Panc1 (cell line): Measurements from ENCODE around the gene CDK5RAP2. TPM values are rescaled to one million over a fixed set of nuclear protein-coding genes. Genes with fewer than 3 reads are reported as not detected.

Experiments used
- ATAC-seq: fragments of 200-7000 bp; cut with Tn5 transposase; 2 replicates; pipeline ENCODE4 v1.9.1; 2020; ENCODE audit warnings: mild to moderate bottlenecking, moderate library complexity
- BruUV-seq: library from RNA; stranded (reverse); fragments of 400-500 nt; replicated peaks from 2 replicates; lab custom pipeline; 2021; lab: Mats Ljungman, UMichigan
- CTCF ChIA-PET: fragments of 300-600 bp; sonication (Branson Sonifier 250); formaldehyde crosslinking; loops from one replicate; lab custom pipeline; 2022; ENCODE audit warnings: antibody characterized with exemption; lab: Charles Lee
- POLR2A ChIA-PET: fragments of 300-600 bp; sonication (Branson Sonifier 250); formaldehyde crosslinking; loops from one replicate; lab custom pipeline; 2022; ENCODE audit warnings: antibody characterized with exemption; lab: Charles Lee
- DNase-seq: peaks from one replicate; pipeline ENCODE4 v3.0.0-alpha.2; 2010; ENCODE audit warnings: low read depth, low spot score
- H3K27ac ChIP-seq: 2 replicates; pipeline ENCODE4 v1.5.1; 2011; ENCODE audit warnings: mild to moderate bottlenecking, low read length, inconsistent platforms
- H3K27me3 ChIP-seq: fragments of 200-500 bp; sonication (Bioruptor generic); 2 replicates; pipeline ENCODE4 v1.6.0; 2014; ENCODE audit warnings: low read length, inconsistent platforms; ENCODE audit not compliant: control insufficient read depth, insufficient read depth
- H3K36me3 ChIP-seq: fragments of 200-500 bp; sonication (Bioruptor generic); 2 replicates; pipeline ENCODE4 v1.5.1; 2014; ENCODE audit warnings: inconsistent platforms, mild to moderate bottlenecking, low read length, moderate library complexity; ENCODE audit not compliant: control insufficient read depth, insufficient read depth
- H3K4me1 ChIP-seq: 2 replicates; pipeline ENCODE4 v1.5.1; 2011; ENCODE audit warnings: inconsistent platforms, mild to moderate bottlenecking, low read length, moderate library complexity; ENCODE audit not compliant: control insufficient read depth, insufficient read depth
- H3K4me3 ChIP-seq, 2 experiments: 2 replicates each; pipeline ENCODE4 v1.5.1; 2011 to 2012; ENCODE audit warnings: low read depth in 2 of 2, low read length in 2 of 2, mild to moderate bottlenecking in 2 of 2, inconsistent platforms in 1 of 2, moderate library complexity in 1 of 2
- H3K9me3 ChIP-seq: fragments of 200-500 bp; sonication (Bioruptor generic); 2 replicates; pipeline ENCODE4 v1.5.1; 2014; ENCODE audit warnings: low read depth, mild to moderate bottlenecking, inconsistent platforms, low read length, moderate library complexity; ENCODE audit not compliant: control insufficient read depth, insufficient read depth
- POLR2AphosphoS5 ChIP-seq: IDR thresholded peaks from 2 replicates; pipeline ENCODE4 v1.6.1; 2012; ENCODE audit warnings: mild to moderate bottlenecking, low read depth, low read length, moderate library complexity
- SIN3A ChIP-seq: IDR thresholded peaks from 2 replicates; pipeline ENCODE4 v1.6.1; 2012; ENCODE audit warnings: low read depth, mild to moderate bottlenecking, low read length, moderate library complexity, borderline replicate concordance; ENCODE audit not compliant: insufficient read depth
- TCF7L2 ChIP-seq: IDR thresholded peaks from 2 replicates; pipeline ENCODE4 v1.6.1; 2011; ENCODE audit warnings: mild to moderate bottlenecking, low read depth, low read length, inconsistent platforms
- in situ Hi-C: cut with HindIII; loops from 2 replicates; pipeline ENCODE4 v1.10.0; 2016; ENCODE audit warnings: low sequenced_read_pairs, low pct_unique_long_range_greater_than_20kb
- intact Hi-C: fragments of 100-400 bp; cut with micrococcal nuclease; formaldehyde crosslinking; loops from one replicate; pipeline ENCODE4 v1.10.0; 2022; ENCODE audit not compliant: unreplicated experiment
- total RNA-seq: library from RNA; stranded (reverse); gene quantifications from one replicate; pipeline ENCODE4 v1.2.1, GENCODE V29; 2021; ENCODE audit not compliant: unreplicated experiment
- TF ChIP-seq, protein P1 (sequence below), 2 experiments: IDR thresholded peaks; 2 replicates each; pipeline ENCODE4 v1.6.1; 2011 to 2012; ENCODE audit warnings: low read depth in 2 of 2, control low read depth in 1 of 2, low read length in 1 of 2, mild to moderate bottlenecking in 1 of 2, moderate library complexity in 1 of 2; ENCODE audit not compliant: insufficient read depth in 1 of 2
- TF ChIP-seq, protein P2 (sequence below): fragments of 450-650 bp; IDR thresholded peaks from 2 replicates; pipeline ENCODE4 v1.5.1; 2017; ENCODE audit warnings: mild to moderate bottlenecking

Gene CDK5RAP2
- total RNA-seq, 1 experiment from 2014 or later = 47.7 TPM

DNA sequence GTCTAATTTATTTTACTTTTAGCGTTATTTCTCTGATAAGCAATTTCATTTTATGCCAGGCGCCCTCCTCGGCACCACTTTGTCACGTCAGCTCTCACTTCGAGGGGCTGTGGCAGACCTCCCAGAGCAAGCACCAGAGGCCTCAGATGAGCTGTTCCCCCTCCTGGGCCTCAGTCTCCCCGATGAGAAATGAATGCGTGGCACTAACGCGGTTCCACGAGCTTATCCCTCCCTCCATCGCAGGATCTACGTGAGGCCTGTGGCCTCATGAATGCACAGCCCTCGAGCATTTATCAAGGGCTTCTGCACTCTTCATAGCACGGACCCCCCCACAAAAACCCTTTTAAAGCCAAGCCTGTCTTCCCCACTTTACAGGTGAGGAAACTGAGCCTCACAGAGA lies 205.2 kb downstream of the CDK5RAP2 start:
- Histone ChIP-seq H3K4me1 (no peaks in the 10 kb centered on the region), H3K27ac (no peak overlapping the region), H3K4me3 (no peak overlapping the region), H3K9me3 (no peaks in the 10 kb centered on the region), H3K27me3 (no peaks in the 10 kb centered on the region), H3K36me3 (no peaks in the 10 kb centered on the region)
- no peak for ATAC-seq
- ChIA-PET CTCF (no interaction called here), POLR2A (no interaction called here)
- TF ChIP-seq SIN3A (no peak), TCF7L2 (no peak), POLR2AphosphoS5 (no peak)
- TF ChIP-seq, protein P1, sequence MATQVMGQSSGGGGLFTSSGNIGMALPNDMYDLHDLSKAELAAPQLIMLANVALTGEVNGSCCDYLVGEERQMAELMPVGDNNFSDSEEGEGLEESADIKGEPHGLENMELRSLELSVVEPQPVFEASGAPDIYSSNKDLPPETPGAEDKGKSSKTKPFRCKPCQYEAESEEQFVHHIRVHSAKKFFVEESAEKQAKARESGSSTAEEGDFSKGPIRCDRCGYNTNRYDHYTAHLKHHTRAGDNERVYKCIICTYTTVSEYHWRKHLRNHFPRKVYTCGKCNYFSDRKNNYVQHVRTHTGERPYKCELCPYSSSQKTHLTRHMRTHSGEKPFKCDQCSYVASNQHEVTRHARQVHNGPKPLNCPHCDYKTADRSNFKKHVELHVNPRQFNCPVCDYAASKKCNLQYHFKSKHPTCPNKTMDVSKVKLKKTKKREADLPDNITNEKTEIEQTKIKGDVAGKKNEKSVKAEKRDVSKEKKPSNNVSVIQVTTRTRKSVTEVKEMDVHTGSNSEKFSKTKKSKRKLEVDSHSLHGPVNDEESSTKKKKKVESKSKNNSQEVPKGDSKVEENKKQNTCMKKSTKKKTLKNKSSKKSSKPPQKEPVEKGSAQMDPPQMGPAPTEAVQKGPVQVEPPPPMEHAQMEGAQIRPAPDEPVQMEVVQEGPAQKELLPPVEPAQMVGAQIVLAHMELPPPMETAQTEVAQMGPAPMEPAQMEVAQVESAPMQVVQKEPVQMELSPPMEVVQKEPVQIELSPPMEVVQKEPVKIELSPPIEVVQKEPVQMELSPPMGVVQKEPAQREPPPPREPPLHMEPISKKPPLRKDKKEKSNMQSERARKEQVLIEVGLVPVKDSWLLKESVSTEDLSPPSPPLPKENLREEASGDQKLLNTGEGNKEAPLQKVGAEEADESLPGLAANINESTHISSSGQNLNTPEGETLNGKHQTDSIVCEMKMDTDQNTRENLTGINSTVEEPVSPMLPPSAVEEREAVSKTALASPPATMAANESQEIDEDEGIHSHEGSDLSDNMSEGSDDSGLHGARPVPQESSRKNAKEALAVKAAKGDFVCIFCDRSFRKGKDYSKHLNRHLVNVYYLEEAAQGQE (IDR thresholded peaks at IDR 0.05; ENCODE audit: insufficient read depth in 1 of 2, low read depth in 2 of 2, low read length in 1 of 2) = no peak
- TF ChIP-seq, protein P2, sequence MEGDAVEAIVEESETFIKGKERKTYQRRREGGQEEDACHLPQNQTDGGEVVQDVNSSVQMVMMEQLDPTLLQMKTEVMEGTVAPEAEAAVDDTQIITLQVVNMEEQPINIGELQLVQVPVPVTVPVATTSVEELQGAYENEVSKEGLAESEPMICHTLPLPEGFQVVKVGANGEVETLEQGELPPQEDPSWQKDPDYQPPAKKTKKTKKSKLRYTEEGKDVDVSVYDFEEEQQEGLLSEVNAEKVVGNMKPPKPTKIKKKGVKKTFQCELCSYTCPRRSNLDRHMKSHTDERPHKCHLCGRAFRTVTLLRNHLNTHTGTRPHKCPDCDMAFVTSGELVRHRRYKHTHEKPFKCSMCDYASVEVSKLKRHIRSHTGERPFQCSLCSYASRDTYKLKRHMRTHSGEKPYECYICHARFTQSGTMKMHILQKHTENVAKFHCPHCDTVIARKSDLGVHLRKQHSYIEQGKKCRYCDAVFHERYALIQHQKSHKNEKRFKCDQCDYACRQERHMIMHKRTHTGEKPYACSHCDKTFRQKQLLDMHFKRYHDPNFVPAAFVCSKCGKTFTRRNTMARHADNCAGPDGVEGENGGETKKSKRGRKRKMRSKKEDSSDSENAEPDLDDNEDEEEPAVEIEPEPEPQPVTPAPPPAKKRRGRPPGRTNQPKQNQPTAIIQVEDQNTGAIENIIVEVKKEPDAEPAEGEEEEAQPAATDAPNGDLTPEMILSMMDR = no peak
- intact Hi-C loops (no loop called here), in situ Hi-C loops (no loop called here)
- BruUV-seq = no TSS peak
- DNase-seq = no peak

DNA sequence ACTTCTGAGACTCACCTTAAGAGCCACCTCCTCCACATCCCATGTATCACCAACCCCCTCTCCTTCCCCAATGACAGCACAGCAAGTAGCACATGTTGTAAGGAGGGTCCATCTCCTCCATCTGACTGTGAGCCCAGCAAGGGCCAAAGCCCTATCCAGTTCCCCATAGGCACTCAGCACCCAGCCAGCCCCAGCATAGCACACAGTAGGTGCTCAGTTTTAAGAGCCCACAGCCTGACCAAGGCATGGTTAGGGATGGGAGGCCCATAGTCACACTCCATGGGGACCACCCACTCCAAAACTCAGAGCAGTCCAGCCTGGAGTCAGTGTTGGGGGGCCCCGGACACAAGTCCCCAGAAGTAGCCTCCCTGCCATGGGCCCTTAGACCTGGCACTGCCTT lies 205.7 kb downstream of the CDK5RAP2 start:
- Histone ChIP-seq H3K4me3 (no peak overlapping the region), H3K4me1 (no peaks in the 10 kb centered on the region), H3K27me3 (no peaks in the 10 kb centered on the region), H3K36me3 (no peaks in the 10 kb centered on the region), H3K9me3 (no peaks in the 10 kb centered on the region), H3K27ac (no peak overlapping the region)
- TF ChIP-seq TCF7L2 (no peak), POLR2AphosphoS5 (no peak), SIN3A (no peak)
- TF ChIP-seq, protein P2 = no peak
- TF ChIP-seq, protein P1 (IDR thresholded peaks at IDR 0.05; ENCODE audit: insufficient read depth in 1 of 2, low read depth in 2 of 2, low read length in 1 of 2) = no peak
- BruUV-seq = no TSS peak
- ATAC-seq (no peak), DNase-seq (no peak)
- in situ Hi-C loops (no loop called here), intact Hi-C loops (no loop called here)
- POLR2A ChIA-PET = no interaction called here
- CTCF ChIA-PET = no interaction called here
